ENCODE measurements around the gene STARD4. TPM values are rescaled to one million over a fixed set of nuclear protein-coding genes. Genes with fewer than 3 reads are reported as not detected.

STARD4 gene
- total and polyA plus RNA-seq, 9 of the 15 experiments (the other 6 are each of a cell fraction or from before 2014, with no cell fraction given) = 28.4 to 88.0 (median 34.0) TPM

DNA sequence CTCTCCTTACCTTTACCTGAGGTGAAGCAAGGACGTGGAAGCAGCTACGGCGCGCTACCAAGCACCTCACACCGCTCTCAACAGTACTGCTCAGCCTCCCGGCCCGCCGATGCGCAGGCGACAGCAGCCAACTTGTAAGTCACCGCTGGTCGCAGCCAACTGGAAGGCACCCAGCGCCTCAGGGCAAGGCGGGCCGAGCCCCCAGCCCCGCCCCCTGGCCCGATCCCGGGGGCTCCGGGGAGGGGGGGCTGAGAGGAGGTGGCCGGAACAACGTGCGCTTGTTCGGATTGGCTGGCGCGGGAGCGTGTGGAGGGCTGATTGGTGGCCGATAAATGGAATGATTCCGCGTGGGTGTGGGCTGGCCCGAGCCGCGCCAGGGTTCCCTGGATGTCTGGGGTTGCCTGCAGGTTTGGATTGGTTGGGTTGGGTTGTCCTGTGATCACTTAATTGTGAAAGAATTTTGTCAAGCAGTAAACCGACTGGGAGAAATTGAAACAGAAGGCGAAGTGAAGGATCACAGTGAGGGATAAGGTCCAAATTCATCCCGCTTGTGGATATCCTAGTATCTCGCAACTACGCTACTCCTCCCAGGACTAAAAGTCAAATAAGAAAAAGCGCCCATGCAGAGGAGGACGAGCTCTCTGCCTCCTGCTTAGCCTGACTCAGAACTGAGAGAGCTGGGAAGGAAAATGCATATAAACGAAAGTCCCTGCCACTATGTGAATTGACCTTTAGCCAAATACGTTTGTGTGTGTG is at the start of gene STARD4 (continued):
- no peak for TF ChIP-seq ZNF282 (CRISPR knock-in tag; IDR thresholded peaks at IDR 0.05)
- no peak for TF ChIP-seq ZNF76 (CRISPR knock-in tag; IDR thresholded peaks at IDR 0.05; ENCODE audit: borderline replicate concordance)
- TF ChIP-seq ZNF639 (CRISPR knock-in tag; conservative IDR thresholded peaks at IDR 0.05 in 1 of 2, IDR thresholded peaks at IDR 0.05 in 1 of 2) = no peak
- no peak for TF ChIP-seq ZNF79 (CRISPR knock-in tag; IDR thresholded peaks at IDR 0.05; ENCODE audit: low read depth)
- no peak for TF ChIP-seq CHD2 (IDR thresholded peaks at IDR 0.05; ENCODE audit: low read depth, low read length)
- TF ChIP-seq YY1 (IDR thresholded peaks at IDR 0.05; ENCODE audit: borderline replicate concordance in 1 of 3, control insufficient read depth in 1 of 3, extremely low read depth in 1 of 3, insufficient read depth in 3 of 3, insufficient read length in 1 of 3, insufficient replicate concordance in 2 of 3, low read depth in 1 of 3, low read length in 2 of 3) = peak in 2 of 3 experiments; percentile 78 to 85
- TF ChIP-seq, protein P1, sequence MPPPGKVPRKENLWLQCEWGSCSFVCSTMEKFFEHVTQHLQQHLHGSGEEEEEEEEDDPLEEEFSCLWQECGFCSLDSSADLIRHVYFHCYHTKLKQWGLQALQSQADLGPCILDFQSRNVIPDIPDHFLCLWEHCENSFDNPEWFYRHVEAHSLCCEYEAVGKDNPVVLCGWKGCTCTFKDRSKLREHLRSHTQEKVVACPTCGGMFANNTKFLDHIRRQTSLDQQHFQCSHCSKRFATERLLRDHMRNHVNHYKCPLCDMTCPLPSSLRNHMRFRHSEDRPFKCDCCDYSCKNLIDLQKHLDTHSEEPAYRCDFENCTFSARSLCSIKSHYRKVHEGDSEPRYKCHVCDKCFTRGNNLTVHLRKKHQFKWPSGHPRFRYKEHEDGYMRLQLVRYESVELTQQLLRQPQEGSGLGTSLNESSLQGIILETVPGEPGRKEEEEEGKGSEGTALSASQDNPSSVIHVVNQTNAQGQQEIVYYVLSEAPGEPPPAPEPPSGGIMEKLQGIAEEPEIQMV (tag; conservative IDR thresholded peaks at IDR 0.05; ENCODE audit: low read depth) = no peak
- TF ChIP-seq POLR2AphosphoS5 (IDR thresholded peaks at IDR 0.05; ENCODE audit: control insufficient read depth, insufficient read depth, low read depth, low read length) = peak; percentile 91
- no peak for TF ChIP-seq ZNF785 (CRISPR knock-in tag; IDR thresholded peaks at IDR 0.05)
- no peak for TF ChIP-seq ZNF384 (IDR thresholded peaks at IDR 0.05; ENCODE audit: low read depth, low read length)
- peak; percentile 72 for TF ChIP-seq MYC (IDR thresholded peaks at IDR 0.05; ENCODE audit: low read depth, low read length)
- TF ChIP-seq MYC (CRISPR knock-in tag; IDR thresholded peaks at IDR 0.05; ENCODE audit: borderline replicate concordance, low read depth) = no peak
- TF ChIP-seq, protein P2, sequence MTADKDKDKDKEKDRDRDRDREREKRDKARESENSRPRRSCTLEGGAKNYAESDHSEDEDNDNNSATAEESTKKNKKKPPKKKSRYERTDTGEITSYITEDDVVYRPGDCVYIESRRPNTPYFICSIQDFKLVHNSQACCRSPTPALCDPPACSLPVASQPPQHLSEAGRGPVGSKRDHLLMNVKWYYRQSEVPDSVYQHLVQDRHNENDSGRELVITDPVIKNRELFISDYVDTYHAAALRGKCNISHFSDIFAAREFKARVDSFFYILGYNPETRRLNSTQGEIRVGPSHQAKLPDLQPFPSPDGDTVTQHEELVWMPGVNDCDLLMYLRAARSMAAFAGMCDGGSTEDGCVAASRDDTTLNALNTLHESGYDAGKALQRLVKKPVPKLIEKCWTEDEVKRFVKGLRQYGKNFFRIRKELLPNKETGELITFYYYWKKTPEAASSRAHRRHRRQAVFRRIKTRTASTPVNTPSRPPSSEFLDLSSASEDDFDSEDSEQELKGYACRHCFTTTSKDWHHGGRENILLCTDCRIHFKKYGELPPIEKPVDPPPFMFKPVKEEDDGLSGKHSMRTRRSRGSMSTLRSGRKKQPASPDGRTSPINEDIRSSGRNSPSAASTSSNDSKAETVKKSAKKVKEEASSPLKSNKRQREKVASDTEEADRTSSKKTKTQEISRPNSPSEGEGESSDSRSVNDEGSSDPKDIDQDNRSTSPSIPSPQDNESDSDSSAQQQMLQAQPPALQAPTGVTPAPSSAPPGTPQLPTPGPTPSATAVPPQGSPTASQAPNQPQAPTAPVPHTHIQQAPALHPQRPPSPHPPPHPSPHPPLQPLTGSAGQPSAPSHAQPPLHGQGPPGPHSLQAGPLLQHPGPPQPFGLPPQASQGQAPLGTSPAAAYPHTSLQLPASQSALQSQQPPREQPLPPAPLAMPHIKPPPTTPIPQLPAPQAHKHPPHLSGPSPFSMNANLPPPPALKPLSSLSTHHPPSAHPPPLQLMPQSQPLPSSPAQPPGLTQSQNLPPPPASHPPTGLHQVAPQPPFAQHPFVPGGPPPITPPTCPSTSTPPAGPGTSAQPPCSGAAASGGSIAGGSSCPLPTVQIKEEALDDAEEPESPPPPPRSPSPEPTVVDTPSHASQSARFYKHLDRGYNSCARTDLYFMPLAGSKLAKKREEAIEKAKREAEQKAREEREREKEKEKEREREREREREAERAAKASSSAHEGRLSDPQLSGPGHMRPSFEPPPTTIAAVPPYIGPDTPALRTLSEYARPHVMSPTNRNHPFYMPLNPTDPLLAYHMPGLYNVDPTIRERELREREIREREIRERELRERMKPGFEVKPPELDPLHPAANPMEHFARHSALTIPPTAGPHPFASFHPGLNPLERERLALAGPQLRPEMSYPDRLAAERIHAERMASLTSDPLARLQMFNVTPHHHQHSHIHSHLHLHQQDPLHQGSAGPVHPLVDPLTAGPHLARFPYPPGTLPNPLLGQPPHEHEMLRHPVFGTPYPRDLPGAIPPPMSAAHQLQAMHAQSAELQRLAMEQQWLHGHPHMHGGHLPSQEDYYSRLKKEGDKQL (CRISPR knock-in tag; IDR thresholded peaks at IDR 0.05; ENCODE audit: borderline replicate concordance) = peak; percentile 54; the same call in 1 of the 2 replicates
- no peak for TF ChIP-seq HMGXB4 (CRISPR knock-in tag; IDR thresholded peaks at IDR 0.05)
- 0 out of 2 replicates have a peak, but pooled peaks have one; percentile 54 for TF ChIP-seq ATF7 (IDR thresholded peaks at IDR 0.05)

Measured in K562 (cell line).